ENCODE data around the gene ZNF148.

GRCh38 chr3:125191730-125192129 lies 183.4 kb downstream of the ZNF148 start:
- TF ChIP-seq CTCF (IDR thresholded peaks at IDR 0.05) (no peak), EP300 (IDR thresholded peaks at IDR 0.05) (no peak), POLR2A (IDR thresholded peaks at IDR 0.05) (no peak)

All from sigmoid colon (tissue), 4 donors.